Activated CD4-positive, CD25-positive, alpha-beta regulatory T cell (primary cell): ENCODE results near the gene BMERB1.
"Not testable (repeated sequence)": the region's sequence is repeated elsewhere in the genome, so short reads cannot be mapped to it uniquely, and the experiment has no call there.

Experiments used
- DNase-seq, 4 experiments: peaks; one replicate each; lab custom pipeline; 2025; lab: John Stamatoyannopoulos, UW

BMERB1 gene

GRCh38 chr16:15464401-15465186, 30.2 kb downstream of the BMERB1 start:
- DNase-seq = no peak

- DNase-seq = no peak
Measured at GRCh38 chr16:15466131-15466530, 31.7 kb downstream of the BMERB1 start.

- no peak for DNase-seq
Measured at GRCh38 chr16:15466886-15467781, 32.7 kb downstream of the BMERB1 start.

- DNase-seq = not testable (repeated sequence)
Measured at GRCh38 chr16:15476971-15477370, 42.6 kb downstream of the BMERB1 start.

- DNase-seq = no peak
Measured at GRCh38 chr16:15477802-15478201, 43.4 kb downstream of the BMERB1 start.

- peak in 1 of 4 experiments; percentile 2 for DNase-seq
Measured at GRCh38 chr16:15482068-15482747, 47.8 kb downstream of the BMERB1 start.

- no peak for DNase-seq
Measured at GRCh38 chr16:15482748-15483298, 48.4 kb downstream of the BMERB1 start.

- DNase-seq = no peak
Measured at GRCh38 chr16:15483857-15484256, 49.5 kb downstream of the BMERB1 start.

GRCh38 chr16:15484662-15485061, 50.3 kb downstream of the BMERB1 start:
- DNase-seq = no peak

GRCh38 chr16:15485175-15485574, 50.8 kb downstream of the BMERB1 start:
- DNase-seq = no peak

- DNase-seq = no peak
Measured at GRCh38 chr16:15486661-15487060, 52.3 kb downstream of the BMERB1 start.

- no peak for DNase-seq
Measured at GRCh38 chr16:15487336-15488284, 53.2 kb downstream of the BMERB1 start.

GRCh38 chr16:15489016-15489415, 54.6 kb downstream of the BMERB1 start:
- no peak for DNase-seq

GRCh38 chr16:15490123-15490711, 55.8 kb downstream of the BMERB1 start:
- no peak for DNase-seq

GRCh38 chr16:15491411-15491810, 57.0 kb downstream of the BMERB1 start:
- no peak for DNase-seq

GRCh38 chr16:15492091-15492740, 57.8 kb downstream of the BMERB1 start:
- no peak for DNase-seq

GRCh38 chr16:15493466-15494180, 59.2 kb downstream of the BMERB1 start:
- no peak for DNase-seq

- no peak for DNase-seq
Measured at GRCh38 chr16:15494236-15494635, 59.8 kb downstream of the BMERB1 start.

GRCh38 chr16:15495898-15496297, 61.5 kb downstream of the BMERB1 start:
- no peak for DNase-seq
